GM18507 (cell line): ENCODE measurements around the gene TCF7L2.

Experiments
- DNase-seq: peaks from one replicate; pipeline ENCODE4 v3.0.0; 2011; ENCODE audit warnings: low read depth; ENCODE audit not compliant: insufficient read length; ENCODE audit errors: extremely low spot score
- FAIRE-seq: peaks from 2 replicates; lab custom pipeline; 2011; peaks lifted over from hg19 to GRCh38; lab: Jason Lieb, UNC

TCF7L2 gene

DNA sequence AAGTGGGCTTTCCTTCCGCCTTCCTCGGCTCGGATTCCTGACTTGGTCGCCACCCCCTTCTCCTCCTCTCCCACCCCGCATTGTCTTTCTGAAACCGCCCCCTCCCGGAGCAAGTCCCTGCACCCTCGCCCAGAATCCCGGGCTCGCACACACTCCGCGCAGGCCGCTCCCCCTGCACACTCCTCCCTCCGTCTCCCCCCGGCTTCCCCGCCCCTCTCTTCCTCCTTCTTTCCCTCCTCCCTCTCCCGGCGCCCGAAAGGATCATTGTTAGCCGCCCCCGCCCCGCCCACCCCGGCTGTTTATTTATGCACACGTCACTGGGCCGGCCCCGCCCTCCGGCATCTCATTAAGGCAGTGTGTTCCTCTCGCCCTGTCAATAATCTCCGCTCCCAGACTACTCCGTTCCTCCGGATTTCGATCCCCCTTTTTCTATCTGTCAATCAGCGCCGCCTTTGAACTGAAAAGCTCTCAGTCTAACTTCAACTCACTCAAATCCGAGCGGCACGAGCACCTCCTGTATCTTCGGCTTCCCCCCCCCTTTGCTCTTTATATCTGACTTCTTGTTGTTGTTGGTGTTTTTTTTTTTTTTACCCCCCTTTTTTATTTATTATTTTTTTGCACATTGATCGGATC is at the start of gene TCF7L2:
TSS of gene TCF7L2 (plus strand) at position 373 of the 633 bp plus-strand sequence. CDS start 510 bp downstream, outside the sequence.
- FAIRE-seq, result peak; percentile 26
- no peak for DNase-seq

DNA sequence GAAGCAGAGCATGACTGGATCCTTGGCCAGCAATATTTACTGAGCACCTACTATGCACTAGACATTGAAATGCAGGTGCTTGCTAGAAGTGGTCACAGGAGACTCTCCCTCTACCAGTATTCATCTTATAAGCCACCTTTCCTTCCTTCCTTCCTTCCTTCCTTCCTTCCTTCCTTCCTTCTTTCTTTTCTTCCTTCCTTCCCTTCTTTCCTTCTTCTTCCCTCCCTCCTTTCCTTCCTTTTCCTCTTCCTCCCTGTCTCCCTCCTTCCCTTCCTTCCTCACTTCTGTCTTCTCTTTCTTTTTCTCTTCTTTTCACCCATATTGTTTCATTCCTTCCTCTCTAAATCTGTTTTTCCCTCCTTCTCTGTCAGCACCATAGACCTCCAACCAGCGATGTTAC is 47.3 kb upstream of the TCF7L2 start:
- DNase-seq, result no peak
- FAIRE-seq, result no peak

DNA sequence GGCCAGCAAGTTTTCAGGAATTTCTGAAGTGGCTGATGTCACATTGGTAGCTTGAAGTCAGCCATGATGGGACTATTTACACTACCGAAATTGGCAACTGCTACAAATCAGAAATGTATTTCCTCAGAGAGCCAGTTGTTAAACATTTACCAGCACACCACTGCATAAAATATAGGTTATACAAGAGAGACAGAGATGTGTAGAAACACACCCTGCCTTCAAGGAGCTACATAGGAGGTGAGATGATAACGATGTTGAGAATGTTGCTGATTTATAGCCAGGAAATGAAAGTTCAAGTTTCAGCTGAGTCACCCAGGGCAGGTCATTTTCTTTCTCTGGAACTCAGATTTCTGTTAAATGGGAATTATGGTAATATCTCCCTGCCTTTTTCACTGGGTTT is 46.0 kb upstream of the TCF7L2 start:
- FAIRE-seq, result no peak
- no peak for DNase-seq

DNA sequence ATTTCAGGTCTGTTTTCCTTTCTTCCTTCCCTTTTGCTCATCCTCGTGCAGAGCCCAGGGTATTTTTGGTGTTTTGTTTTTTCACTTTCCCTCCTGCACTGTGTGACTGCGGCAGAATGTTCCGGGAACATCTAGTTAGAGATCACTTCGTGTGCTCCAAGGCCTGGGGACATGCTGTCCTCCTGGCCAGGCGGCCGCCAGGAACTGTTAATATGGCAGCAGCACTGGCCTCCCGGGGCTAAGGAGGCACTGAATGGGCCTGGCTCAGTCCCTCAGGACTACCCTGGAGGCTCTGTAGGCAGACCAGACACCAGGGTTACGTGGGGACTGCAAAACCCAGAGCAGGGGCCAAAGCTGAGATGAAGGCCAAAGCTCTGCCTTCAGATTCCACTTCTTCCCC is 43.1 kb upstream of the TCF7L2 start:
- no peak for FAIRE-seq
- DNase-seq, result no peak

DNA sequence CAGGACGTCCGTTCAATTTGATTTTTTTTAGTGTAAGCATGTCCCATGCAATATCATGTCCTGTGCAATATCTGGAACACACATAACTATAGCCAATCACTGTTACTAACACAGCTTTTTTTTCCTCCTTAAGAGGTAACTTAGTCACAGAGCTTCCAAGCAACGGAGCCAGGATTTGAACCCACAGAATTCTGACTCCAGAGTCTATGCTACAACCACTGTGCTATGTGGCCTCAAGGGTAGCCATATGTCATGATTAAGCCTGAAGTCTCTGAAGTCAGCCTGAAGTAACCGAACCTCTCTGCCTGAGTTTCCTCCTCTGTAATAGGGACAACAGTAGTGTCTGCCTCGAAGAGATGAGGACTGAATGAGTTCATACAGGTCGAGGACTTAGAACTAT is 42.2 kb upstream of the TCF7L2 start:
- no peak for FAIRE-seq

DNA sequence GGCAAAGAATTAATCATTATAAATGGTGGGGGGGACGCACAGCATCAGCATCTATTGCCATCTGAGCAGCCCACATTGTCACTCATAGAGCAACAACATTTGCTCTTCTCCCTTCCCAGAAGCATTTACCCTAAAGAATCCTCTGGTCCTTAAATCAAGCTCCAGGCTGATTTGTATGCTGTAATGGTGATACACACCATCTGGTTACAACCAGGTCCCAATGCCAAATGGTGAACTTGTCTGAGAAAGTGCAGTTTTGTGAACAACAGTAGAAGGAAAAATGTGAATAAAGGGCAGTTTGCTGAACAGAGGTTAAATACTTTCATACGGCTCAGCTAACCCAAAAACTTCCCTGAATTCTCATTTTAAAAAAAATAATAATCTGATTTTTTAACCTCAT is 38.8 kb upstream of the TCF7L2 start:
- FAIRE-seq (no peak), DNase-seq (no peak)

More for the DNA sequence above, 42.2 kb upstream of the TCF7L2 start:
- DNase-seq, result no peak

DNA sequence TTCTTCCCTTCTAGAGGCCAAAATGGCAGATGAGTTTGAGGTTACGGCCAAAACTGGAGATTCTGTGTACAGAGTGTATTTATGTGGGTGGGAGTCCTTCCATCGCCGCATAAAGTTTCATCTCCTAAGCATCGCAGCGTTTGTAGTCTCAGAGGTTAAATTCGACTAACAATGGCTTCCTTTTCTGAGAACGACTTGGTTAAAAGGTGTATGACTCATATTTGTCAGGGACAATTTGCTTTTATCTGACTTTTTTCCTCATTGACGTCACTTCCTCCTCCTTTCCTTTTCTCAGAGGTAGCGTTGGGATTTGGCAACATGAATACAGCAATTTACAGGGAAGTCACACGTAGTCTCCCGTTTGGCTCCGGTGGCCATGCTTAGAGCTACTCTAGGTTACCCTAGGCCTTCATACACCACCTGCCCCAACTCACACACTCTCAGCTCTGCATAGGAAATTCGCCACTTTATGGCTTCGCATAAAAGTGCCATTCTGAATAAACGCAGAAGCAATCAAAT is 37.6 kb upstream of the TCF7L2 start:
- DNase-seq (no peak), FAIRE-seq (no peak)

DNA sequence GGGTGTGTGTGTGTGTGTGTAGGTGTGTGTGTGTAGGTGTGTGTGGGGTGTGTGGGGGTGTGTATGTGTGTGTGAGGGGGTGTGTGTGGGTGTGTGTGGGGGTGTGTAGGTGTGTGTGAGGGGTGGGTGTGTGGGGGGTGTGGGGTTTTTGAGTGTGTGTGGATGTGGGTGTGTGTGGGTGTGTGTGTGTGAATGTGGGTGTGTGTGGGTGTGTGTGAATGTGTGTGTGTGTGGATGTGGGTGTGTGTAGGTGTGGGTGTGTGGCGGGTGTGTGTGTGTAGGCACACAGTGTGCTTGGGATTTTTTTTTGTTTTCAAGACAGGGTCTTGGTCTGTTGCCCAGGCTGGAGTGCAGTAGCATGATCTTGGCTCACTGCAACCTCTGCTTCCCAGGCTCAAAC is 36.8 kb upstream of the TCF7L2 start:
- no peak for FAIRE-seq
- DNase-seq, result no peak

DNA sequence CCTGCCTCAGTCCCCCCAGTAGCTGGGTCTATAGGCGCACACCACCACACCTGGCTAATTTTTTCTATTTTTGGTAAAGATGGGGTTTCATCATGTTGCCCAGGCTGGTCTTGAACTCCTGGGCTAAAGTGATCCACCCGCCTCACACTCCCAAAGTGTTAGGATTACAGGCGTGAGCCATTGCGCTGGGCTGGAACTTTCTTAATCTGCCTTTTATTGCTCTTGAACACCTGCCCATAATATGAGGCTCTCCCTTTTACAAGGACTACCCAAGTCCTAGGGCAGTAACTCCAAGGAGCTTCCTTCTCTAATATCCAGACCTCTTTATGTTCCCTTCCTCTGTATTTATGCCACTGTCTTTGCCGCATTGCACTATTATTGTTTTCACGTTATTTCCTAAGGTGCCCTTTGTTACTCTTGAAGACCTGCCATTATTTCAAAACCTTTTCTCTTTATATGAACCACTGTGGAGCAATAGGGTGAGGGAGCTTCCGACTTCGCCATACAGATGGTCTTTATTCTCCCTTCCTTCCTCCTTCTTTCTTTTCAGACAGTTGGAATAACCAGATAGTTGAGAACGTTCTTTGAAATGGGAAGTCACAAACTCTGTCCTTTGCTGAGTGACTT is 36.3 kb upstream of the TCF7L2 start:
- DNase-seq (no peak), FAIRE-seq (no peak)

DNA sequence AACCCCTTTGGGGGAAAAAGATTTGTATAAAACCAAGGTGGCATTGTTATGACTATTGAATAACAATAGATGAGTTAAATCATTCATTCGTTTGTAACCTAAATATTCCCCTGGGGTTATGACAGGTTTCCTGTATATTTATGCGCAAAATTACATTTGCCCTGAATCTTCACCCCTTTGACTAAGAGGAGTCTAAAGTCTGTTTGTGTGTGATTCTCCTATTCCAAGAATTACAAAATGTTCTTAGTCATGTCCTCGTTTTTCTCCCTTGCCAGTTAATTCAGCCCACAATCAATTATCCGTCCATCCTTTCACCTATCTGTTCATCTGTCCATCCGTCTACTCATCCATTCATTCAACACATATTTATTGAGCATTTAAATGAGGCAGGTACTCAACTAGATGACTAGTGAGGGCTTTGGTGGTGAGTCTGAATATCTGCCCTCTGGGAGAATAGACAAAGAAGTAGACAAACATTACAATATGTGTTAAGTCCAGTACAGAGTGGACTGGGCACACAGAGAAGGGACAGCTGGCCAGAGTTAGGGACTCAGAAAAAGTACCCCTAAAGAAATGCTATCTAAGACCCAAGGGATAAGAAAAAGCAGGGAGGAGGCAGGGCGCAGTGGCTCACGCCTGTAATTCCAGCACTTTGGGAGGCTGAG is 35.6 kb upstream of the TCF7L2 start:
- FAIRE-seq (no peak), DNase-seq (no peak)

DNA sequence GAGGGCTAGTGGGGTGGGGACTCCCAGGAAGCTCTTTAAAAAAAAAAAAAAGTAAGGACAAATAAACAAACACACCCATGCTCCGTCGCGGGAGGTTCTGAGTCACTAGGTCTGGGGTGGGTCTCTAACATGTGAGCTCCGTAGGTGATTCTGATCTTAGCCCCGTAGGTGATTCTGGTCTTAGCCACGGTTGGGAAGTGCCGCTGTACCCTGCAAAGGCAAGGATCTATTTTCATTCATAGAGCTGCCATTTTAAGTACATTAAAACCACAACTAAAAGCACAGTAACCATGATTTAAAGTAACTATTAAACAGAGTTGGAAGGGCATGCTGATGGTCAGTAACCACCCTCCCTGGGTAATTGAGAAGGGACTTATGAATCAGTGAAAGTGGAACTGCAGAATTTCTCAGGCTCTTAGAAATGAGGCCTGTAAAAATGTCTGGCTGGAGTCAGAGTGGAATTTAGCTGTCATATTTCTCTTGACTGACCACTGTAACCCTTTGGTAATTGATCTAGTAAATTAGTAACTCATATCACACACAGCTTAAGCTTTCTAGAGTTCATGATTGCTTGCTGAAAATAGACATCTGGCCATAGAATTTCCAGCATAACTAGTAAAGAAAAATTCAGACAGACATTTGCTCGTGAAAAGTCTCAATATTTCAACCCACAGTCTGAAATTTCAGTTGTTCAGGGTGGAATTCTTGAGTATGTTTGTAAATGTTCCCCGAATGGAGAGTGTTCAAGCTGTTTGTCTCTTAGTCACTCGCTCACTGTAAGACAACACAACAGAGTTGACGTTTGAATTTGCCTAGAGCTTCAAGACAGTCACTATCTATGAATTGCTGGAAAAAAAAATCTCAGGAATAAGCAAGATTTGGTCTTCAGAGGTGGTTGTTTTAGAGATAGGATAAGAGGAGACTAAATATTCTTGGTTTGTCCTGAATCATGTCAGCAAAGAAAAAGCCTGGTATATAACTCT is 34.2 kb upstream of the TCF7L2 start:
- DNase-seq (no peak), FAIRE-seq (no peak)

DNA sequence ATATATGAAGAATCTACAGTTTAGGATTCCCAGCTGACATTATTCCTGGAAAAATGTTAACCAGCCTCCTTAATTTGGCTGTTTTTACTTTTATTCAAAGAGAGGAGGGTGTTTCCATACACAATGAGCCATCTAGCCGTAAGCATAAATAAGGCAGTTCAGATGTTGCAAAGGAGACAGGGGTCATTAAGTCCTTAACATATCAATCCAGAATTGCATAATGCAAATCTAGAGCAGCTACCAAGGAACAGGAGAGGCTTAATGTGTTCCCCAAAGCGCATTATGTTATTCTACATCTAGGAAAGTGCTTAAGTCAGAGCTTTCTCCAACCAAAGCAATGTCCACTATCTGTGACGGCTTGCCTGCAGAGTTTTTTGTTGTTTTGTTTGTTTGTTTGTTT is 32.4 kb upstream of the TCF7L2 start:
- DNase-seq (no peak), FAIRE-seq (no peak)

DNA sequence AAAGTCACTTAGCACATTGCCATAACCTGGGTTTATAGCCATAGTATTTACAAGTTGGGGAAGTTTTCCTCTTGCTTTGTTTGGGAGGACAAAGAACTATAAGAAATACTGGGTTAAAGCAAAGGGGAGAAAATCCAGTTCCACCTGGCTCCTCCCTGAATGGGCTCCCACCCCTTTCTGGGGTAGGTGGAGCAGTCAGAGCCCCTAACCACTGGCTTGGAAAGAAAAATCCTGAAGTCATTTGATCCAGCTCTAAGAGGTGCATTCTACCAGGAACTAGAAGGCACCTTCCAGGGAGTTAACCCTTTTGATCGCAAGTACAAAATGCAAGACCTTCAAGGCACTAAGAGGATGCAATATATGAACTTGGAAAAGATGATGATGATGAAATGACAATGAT is 31.3 kb upstream of the TCF7L2 start:
- DNase-seq (no peak), FAIRE-seq (no peak)

DNA sequence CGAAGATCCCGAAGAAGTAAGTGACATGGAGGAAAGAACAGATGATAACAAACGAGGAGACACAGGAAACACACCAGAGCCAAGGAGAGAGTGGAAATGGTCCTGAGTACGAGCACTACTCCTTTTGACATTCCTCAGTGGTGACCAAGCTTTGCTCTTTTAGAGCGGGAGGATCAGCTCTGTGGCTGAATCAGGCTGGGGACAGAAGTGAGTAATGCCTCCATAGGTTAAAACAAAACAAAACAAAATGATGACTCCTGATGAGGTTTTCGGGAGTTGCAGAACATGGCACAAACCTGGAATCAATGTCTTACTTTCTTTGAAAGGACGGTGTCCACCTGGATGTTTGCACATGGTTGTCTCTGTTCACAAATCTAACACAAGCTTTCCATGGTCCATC is 30.3 kb upstream of the TCF7L2 start:
- FAIRE-seq (no peak), DNase-seq (no peak)

DNA sequence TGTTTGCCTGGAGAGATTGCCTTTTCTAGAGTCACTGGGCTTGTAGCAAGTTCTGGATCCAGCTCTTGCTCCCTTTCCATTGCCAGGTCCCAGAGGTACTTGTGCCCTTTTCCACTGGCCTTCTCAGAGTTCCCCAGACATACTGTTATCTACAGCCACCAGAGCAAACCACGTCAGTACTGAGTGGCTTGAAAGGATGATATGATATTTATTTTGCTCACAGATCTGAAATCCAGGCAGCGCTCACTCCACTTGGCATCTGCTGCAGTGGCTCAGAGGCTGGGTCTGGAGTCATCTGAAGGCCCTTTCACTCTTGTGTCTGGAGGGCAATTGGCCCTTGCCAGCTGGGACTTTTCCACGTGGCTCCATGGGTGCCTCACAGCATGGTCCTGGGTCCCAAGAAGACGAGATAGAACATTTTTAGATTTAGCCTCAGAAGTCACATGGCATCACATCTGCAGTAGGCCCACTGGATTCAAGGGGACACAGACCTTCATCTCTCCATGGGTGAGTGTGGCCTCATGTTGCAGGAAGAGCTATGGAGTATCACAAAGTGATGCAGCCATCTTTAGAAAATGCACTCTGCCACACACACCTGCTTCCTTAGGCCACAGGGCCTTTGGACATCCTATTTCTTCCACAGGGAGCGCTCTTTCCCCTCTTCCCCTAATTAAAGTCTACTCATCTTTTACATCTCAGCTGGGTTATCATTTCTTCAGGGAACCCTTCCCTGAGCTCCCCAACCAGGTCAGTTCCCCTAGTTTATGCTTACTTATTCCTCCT is 22.9 kb upstream of the TCF7L2 start:
- DNase-seq (no peak), FAIRE-seq (no peak)

DNA sequence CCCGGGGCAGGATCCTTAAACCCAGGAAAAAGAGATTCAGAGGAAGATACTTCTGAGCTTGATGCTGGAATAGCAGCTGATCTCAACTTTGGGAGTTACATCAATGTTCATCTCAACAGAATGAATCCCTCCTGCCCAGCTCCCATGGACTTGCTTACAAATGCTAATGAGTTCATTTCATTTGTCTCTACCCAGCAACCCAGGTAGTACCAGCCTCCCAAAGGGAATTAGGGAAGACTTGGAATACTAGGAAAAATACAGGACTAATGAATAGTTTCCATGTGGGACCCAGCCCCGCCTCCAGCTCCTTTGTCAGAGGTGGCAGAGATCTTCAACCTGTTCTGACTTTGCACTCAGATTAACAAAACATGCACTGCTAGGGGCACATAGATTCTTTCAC is 22.1 kb upstream of the TCF7L2 start:
- DNase-seq, result no peak
- no peak for FAIRE-seq

DNA sequence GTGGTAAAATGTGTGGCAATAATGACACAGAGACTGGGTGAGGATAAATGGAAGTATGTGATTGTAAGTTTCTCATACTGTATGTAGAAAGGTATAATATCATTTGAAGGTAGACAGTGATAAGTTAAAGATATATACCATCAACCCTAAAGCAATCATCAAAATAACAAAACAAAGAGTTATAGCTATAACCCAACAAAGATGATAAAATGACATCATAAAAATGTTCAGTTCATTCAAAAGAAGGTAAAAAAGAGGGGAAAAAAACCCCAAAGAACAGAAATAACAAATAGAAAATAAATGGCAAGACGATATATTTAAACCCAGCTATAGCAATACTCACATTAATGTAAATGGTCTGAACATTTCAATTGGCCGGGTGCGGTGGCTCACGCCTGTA is 17.4 kb upstream of the TCF7L2 start:
- no peak for FAIRE-seq

DNA sequence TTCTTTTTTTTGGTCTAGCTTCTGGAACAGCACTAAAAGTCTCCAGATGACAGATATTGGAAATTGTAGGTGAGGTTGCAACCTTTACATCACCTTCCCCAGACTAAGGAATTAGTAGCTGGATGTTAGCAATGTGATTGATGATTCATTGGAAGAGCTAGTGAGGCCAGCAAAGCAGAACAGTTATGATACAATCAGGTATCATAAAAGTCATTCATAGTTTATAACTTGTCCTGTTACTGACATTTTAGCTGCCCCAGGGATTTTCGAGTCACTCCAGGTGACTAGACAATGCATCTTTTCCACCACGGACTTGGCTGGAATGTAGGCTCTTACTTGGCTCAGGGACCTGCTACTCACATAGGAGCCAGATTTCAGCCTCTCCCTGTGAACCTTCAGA is 15.9 kb upstream of the TCF7L2 start:
- FAIRE-seq (no peak), DNase-seq (no peak)

More for the DNA sequence above, 17.4 kb upstream of the TCF7L2 start:
- no peak for DNase-seq
